Sigmoid colon (tissue), 7 donors: ENCODE data around the gene ATG2A. TPM values are rescaled to one million over a fixed set of nuclear protein-coding genes. Genes with fewer than 3 reads are reported as not detected.
A peak's percentile ranks its signal among the peaks of the same experiment; 100 is the strongest.

Source experiments
- DNase-seq: peaks from one replicate; pipeline ENCODE4 v3.0.0-alpha.2; 2019
- H3K27ac ChIP-seq, 4 donors: fragments of 200-600 bp; sonication (generic); one replicate each; pipeline ENCODE4 v1.5.1; 2016 to 2019; ENCODE audit warnings: mild to moderate bottlenecking in 1 of 4
- H3K27me3 ChIP-seq, 3 donors: fragments of 200-600 bp; sonication (generic); one replicate each; pipeline ENCODE4 v1.5.1; 2019; ENCODE audit warnings: mild to moderate bottlenecking in 1 of 3
- H3K36me3 ChIP-seq, 4 donors: fragments of 200-600 bp; sonication (generic); one replicate each; pipeline ENCODE4 v1.5.1; 2016 to 2019
- H3K4me1 ChIP-seq, 4 donors: fragments of 200-600 bp; sonication (generic); one replicate each; pipeline ENCODE4 v1.5.1; 2017 to 2019
- H3K4me3 ChIP-seq, 4 donors: fragments of 200-600 bp; sonication (generic); one replicate each; pipeline ENCODE4 v1.5.1; 2017 to 2019; ENCODE audit warnings: mild to moderate bottlenecking in 2 of 4, moderate library complexity in 1 of 4
- H3K9me3 ChIP-seq, 4 donors: fragments of 200-600 bp in 3 of 4; sonication (generic) in 3 of 4; one replicate each; pipeline versions ENCODE4 v1.5.1 to v1.6.1; 2013 to 2019
- CTCF ChIP-seq, 4 experiments: fragments of 450-650 bp in 3 of 4; fragments of 200-600 bp in 1 of 4; IDR thresholded peaks; one replicate each; pipeline ENCODE4 v1.5.1; 2016 to 2019; ENCODE audit warnings: antibody characterized with exemption in 4 of 4, mild to moderate bottlenecking in 3 of 4, moderate library complexity in 2 of 4
- EP300 ChIP-seq, 4 donors: sonication (generic); formaldehyde crosslinking; IDR thresholded peaks; one replicate each; pipeline ENCODE4 v1.6.1; 2017; ENCODE audit warnings: antibody characterized with exemption in 4 of 4
- POLR2A ChIP-seq, 2 donors: fragments of 450-650 bp; IDR thresholded peaks; one replicate each; pipeline ENCODE4 v1.6.1; 2016; ENCODE audit warnings: antibody characterized with exemption in 2 of 2, mild to moderate bottlenecking in 2 of 2, moderate library complexity in 2 of 2
- POLR2AphosphoS5 ChIP-seq, 4 donors: sonication (generic); formaldehyde crosslinking; IDR thresholded peaks; one replicate each; pipeline ENCODE4 v1.6.1; 2017; ENCODE audit warnings: antibody characterized with exemption in 4 of 4
- WGBS, 2 donors: extraction: QIAGEN DNeasy Blood & Tissue Kit; methylation state at CpG; one replicate each; pipeline ENCODE4 v1.1.7; 2013; 5-methylcytosine and 5-hydroxymethylcytosine counted together
- intact Hi-C: fragments of 100-400 bp; cut with DNase I; formaldehyde crosslinking; loops from one replicate; pipeline ENCODE4 v1.15.1; 2023
- polyA plus RNA-seq, 3 donors: library from polyadenylated mRNA; stranded (reverse); fragments of 200-250 nt; gene quantifications; one replicate each; pipeline ENCODE4 v1.2.3, GENCODE V29; 2013
- total RNA-seq, 4 donors: library from RNA; depleted of rRNA; stranded (reverse); fragments of >200 nt; gene quantifications; one replicate each; pipeline ENCODE4 v1.1.0, GENCODE V29; 2016
- donor health status: healthy with polysubstance abuse.
- donor health status: Bipolar disorder and iron deficiency.
- donor health status: healthy.

ATG2A gene
- total and polyA plus RNA-seq, 7 donors, result 12.1 to 27.6 (median 14.5) TPM

- Histone ChIP-seq H3K4me1 (peaks cover 0 to 16% (median 8%) of the 10 kb centered on the region in 4 donors), H3K9me3 (no peaks in the 10 kb centered on the region), H3K4me3 (no peak overlapping the region), H3K27me3 (no peaks in the 10 kb centered on the region), H3K36me3 (no peaks in the 10 kb centered on the region), H3K27ac (peak overlapping the region in 3 of 4 donors; percentile 43 to 47 (median 47))
- DNase-seq, result no peak
- 61 to 65% methylated on average over 5 of the region's 5 CpGs for WGBS, 2 donors
- TF ChIP-seq EP300 (IDR thresholded peaks at IDR 0.05) (no peak), POLR2AphosphoS5 (IDR thresholded peaks at IDR 0.05) (peak in 2 of 4 donors; percentile 48 to 63), CTCF (IDR thresholded peaks at IDR 0.05) (no peak), POLR2A (IDR thresholded peaks at IDR 0.05) (no peak)
- intact Hi-C loops, result loop anchor here (5.0 kb wide), 1 partner anchor 43 kb away; the partner anchor contains the start of gene BATF2
Measured at GRCh38 chr11:64954201-64954600, 37.2 kb upstream of the ATG2A start.

DNA sequence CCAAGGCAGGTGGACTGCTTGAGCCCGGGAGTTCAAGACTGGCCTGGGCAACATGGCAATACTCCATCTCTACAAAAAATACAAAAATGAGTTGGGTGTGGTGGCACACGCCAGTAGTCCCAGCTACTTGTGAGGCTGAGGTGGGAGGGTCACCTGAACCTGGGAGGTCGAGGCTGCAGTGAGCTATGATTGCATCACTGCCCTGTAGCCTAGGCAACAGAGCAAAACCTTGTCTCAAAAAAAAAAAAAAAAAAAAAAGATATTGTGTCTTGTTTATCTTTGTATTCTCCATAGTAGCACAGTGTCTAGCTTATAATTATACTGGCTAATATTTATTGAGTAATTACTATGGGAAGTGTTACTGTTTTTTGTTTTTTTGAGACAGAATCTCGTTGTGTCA lies 34.5 kb upstream of the ATG2A start:
- TF ChIP-seq POLR2AphosphoS5 (IDR thresholded peaks at IDR 0.05) (no peak), POLR2A (IDR thresholded peaks at IDR 0.05) (no peak), EP300 (IDR thresholded peaks at IDR 0.05) (no peak), CTCF (IDR thresholded peaks at IDR 0.05) (no peak)
- Histone ChIP-seq H3K4me1 (peaks cover 0 to 16% (median 8%) of the 10 kb centered on the region in 4 donors), H3K27me3 (no peaks in the 10 kb centered on the region), H3K27ac (no peak overlapping the region), H3K4me3 (no peak overlapping the region), H3K36me3 (no peaks in the 10 kb centered on the region), H3K9me3 (no peaks in the 10 kb centered on the region)
- 64 to 78% methylated on average over 4 of the region's 4 CpGs for WGBS, 2 donors
- intact Hi-C loops, result loop anchor here (5.0 kb wide), 1 partner anchor 46 kb away; the partner anchor contains the start of gene BATF2
- DNase-seq, result no peak

- Histone ChIP-seq H3K27ac (no peak overlapping the region), H3K9me3 (no peaks in the 10 kb centered on the region), H3K4me1 (no peaks in the 10 kb centered on the region), H3K27me3 (no peaks in the 10 kb centered on the region), H3K36me3 (no peaks in the 10 kb centered on the region), H3K4me3 (no peak overlapping the region)
- intact Hi-C loops, result no loop called here
- WGBS, 2 donors, result 67 to 73% methylated on average over 5 of the region's 5 CpGs
- no peak for TF ChIP-seq EP300 (IDR thresholded peaks at IDR 0.05)
- no peak for TF ChIP-seq POLR2AphosphoS5 (IDR thresholded peaks at IDR 0.05)
- TF ChIP-seq CTCF (IDR thresholded peaks at IDR 0.05), result no peak
- no peak for TF ChIP-seq POLR2A (IDR thresholded peaks at IDR 0.05)
- no peak for DNase-seq
Measured at GRCh38 chr11:64947208-64947814, 30.3 kb upstream of the ATG2A start.

DNA sequence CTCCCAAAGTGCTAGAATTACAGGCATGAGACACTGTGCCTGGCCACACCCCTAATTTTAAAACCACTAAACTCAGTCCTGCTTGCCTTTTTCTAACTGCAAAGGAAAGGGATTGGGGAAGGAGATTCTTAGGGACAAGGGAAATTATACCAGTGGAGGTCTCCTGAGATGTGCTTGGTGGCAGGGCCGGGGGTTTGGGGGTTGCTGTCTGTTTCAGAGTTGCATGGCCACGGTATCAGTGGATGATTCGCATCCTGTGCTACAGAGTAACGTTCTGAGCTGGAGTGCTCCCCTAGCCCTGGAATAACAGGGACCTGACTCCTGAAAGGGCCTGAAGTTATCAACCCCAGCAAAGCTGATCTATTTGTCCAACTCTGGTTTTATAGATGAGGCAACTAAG lies 19.5 kb upstream of the ATG2A start:
- 85 to 87% methylated on average over 4 of the region's 4 CpGs for WGBS, 2 donors
- DNase-seq, result no peak
- TF ChIP-seq EP300 (IDR thresholded peaks at IDR 0.05) (no peak), POLR2AphosphoS5 (IDR thresholded peaks at IDR 0.05) (no peak), CTCF (IDR thresholded peaks at IDR 0.05) (no peak), POLR2A (IDR thresholded peaks at IDR 0.05) (no peak)
- Histone ChIP-seq H3K36me3 (peaks cover 6 to 37% (median 26%) of the 10 kb centered on the region in 4 donors), H3K4me1 (peaks cover 0 to 9% (median 0%) of the 10 kb centered on the region in 4 donors), H3K27ac (no peak overlapping the region), H3K27me3 (no peaks in the 10 kb centered on the region), H3K9me3 (no peaks in the 10 kb centered on the region), H3K4me3 (no peak overlapping the region)
- intact Hi-C loops, result no loop called here
